ENCODE measurements around the gene GNAZ.

Gene GNAZ

GRCh38 chr22:23054531-23055257 lies 15.6 kb upstream of the GNAZ start:
- TF ChIP-seq POLR2A (IDR thresholded peaks at IDR 0.05; ENCODE audit: low read depth, low read length): no peak
- DNase-seq (ENCODE audit: insufficient read length, low spot score) (no peak), FAIRE-seq (no peak)

GRCh38 chr22:23055449-23056179 lies 14.7 kb upstream of the GNAZ start:
- TF ChIP-seq POLR2A (IDR thresholded peaks at IDR 0.05; ENCODE audit: low read depth, low read length): no peak
- DNase-seq (ENCODE audit: insufficient read length, low spot score): no peak
- FAIRE-seq: no peak

DNA sequence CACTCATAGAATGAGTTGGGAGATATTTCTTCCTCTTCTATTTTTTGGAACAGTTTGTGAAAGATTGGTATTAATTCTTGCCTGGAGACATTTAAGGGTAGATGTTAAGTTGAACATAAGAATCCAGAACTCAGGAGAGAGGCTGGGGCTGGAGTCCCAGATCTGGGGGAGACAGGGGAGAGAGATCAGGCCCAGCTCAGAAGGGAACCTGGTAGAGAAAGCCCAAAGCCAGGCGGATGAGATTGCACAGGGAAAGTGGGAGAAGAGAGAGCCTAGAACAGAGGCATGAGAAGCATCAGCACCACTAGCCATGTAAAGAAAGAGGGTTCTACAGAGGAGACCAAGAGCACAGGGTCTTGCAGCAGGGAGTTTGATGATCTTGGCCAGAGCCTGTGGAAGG lies 13.0 kb upstream of the GNAZ start:
- no peak for TF ChIP-seq POLR2A (IDR thresholded peaks at IDR 0.05; ENCODE audit: low read depth, low read length)
- FAIRE-seq: no peak

DNA sequence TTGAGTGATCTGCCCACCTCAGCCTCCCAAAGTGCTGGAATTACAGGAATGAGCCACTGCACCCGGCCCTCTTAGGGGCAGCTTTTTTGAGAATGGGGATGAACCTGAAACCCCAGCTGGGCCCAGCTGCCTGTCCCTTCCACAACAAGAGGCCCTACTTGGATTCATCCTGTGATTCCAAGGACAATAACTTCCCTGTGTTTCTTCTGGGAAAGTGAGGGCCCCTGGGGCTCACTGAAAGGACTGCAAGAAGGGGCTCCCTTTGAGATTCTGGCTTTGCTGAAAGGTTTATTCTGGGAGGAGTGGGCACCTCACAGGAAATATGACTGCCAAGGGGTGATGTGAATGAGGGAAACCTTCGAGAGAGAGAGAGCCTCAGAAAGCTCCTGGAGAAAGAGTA lies 12.3 kb upstream of the GNAZ start:
- no peak for TF ChIP-seq POLR2A (IDR thresholded peaks at IDR 0.05; ENCODE audit: low read depth, low read length)
- DNase-seq (ENCODE audit: insufficient read length, low spot score): no peak
- no peak for FAIRE-seq

More for the DNA sequence above, 13.0 kb upstream of the GNAZ start:
- DNase-seq (ENCODE audit: insufficient read length, low spot score): no peak

DNA sequence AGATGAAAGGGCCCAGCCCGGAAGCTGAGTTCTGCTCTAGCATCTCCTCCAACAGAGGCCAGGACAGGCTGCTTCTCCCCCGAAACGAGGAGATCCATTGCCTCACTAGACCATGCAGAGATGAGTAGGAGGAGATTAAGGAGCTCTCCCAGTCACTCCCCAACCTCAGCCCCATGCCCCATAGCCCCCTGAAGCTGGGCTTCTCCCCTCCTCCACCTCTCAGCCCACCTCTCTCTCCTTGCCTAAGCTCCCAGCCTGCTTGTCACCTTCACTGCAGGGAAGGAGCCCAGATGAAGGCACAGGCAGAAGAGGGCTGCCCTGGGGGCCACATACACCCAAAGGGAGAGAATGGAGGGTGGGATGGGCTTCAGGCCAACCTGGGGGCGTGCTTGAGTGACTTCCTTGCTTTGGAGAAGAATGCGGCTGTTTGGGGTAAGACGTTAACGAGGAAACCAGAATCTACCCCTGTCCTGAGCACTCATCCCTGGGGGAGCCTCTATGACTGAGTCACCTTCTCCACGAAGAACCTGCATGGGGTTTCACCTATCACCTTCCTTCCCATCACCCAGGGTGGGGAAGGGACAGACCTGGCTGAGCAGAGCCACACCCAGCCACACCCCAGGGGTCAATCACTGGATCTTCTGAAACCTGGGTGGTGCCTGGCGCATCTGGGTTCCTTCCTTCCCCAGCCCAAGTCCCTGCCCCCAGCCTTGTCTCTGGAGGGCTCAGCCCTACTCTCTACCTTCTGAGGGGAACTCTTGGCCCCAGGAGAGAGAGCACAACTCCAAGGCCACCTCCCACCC lies 11.6 kb upstream of the GNAZ start:
- FAIRE-seq (no peak), DNase-seq (ENCODE audit: insufficient read length, low spot score) (no peak)
- TF ChIP-seq POLR2A (IDR thresholded peaks at IDR 0.05; ENCODE audit: low read depth, low read length): no peak

DNA sequence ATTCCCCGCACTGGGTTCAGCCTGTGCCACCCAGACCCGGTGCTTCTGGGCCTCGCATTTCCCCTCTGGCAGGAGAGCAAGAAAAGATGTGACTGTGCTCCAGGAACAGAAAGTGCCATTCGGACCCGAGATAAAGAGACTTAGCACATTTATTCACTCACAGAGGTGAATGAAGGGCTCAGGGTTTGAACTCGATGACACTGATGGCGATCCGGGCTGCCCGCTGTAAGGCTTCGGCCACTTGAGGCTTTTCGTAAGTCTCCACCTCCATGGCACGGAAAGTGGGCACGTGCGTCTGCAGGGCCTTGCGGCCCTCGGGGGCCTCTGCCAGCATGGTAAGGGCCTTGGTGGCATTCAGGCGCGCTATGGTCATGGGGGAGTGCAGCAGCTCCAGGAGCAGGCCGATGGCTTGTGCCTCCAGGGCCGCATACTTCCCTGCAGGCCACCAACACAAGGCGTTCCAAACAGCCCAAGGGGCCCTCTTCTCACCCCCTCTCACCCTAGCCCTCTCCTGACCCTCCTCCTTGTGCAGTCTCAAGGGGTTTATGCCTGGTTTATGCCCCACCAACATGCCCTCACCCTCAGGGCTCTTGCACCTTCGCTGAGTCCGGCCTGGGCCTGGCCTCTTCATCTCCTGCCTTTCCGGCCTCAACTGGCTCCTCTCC lies 10.9 kb upstream of the GNAZ start:
- no peak for TF ChIP-seq POLR2A (IDR thresholded peaks at IDR 0.05; ENCODE audit: low read depth, low read length)
- DNase-seq (ENCODE audit: insufficient read length, low spot score) (no peak), FAIRE-seq (no peak)

DNA sequence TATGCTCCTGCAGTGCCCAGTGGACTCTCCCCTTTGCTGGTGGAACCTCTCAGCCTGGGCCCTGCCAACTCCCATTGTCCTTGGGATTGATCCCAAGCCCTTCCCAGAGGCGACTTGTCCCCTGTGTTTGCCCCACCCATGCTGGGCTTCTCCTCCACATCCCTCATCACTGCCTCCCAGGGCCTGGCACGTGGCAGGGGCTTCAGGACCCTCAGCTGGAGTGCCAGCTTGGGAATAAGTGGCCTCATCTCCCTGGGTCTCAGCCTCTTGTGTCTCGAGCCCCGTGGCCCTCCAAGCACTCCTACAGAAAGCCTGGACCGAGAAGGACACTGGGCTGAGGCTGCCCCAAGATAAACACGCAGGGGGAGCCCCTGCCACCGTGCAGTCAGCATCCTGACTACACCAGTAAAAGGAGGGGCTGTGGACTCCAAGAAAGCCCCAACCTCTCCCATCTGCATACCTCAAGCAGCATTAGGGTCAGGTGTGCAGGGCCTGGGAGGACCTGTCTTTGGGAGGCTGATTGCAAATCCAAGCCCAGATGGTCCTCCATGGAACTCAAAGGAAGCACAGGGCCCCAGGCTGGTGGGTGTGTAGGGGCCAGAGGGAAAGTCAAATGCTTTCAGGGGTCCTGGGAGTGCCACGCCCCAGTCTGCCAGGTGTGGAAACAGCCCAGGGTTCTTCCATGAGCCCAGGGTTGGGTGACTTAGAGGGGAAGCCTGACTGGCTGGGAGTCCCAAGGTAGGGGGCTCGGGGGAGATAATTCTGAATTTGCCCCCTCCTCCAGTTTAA lies 9.5 kb upstream of the GNAZ start:
- DNase-seq (ENCODE audit: insufficient read length, low spot score): no peak
- no peak for TF ChIP-seq POLR2A (IDR thresholded peaks at IDR 0.05; ENCODE audit: low read depth, low read length)
- FAIRE-seq: no peak

DNA sequence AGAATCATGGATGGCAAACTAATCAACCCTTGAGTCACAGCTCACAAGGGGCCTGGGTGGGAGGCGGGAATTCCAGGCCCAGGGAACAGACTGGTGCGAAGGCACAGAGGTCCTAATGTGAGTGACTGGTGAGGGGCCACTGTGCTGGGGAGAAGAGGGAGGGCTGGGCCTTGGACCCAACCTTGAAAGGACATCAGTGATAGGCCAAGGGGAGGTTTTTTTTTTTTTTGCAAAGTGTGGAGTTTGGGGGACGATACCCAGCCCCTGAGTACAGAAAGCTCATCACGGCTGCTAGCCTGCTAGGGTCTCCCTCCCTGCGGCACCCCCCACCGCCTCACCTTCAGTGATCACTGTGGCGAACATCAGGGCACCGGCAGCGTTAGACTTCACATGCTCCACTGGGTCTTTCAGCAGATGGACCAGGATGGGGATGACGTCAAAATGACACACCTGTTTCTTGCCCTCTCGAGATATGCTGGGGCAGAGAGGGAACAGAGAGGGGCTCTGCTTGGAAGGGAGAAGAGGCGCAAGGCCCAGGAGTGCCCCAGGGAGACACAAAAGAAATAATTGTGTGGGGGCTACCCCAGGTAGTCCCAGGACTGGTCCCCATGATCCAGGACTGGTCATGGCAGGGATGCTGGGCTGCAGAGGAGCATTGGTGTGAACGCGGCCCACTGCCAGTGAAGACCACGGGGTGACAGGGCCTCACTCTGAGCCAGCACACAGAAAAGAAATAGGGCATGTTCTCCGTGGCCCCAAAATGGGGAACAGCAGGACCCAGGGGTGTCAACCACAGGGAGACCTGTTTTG lies 8.6 kb upstream of the GNAZ start:
- no peak for DNase-seq (ENCODE audit: insufficient read length, low spot score)
- no peak for FAIRE-seq

GRCh38 chr22:23062616-23063538 lies 7.4 kb upstream of the GNAZ start:
- no peak for TF ChIP-seq POLR2A (IDR thresholded peaks at IDR 0.05; ENCODE audit: low read depth, low read length)
- no peak for DNase-seq (ENCODE audit: insufficient read length, low spot score)
- no peak for FAIRE-seq

More for the DNA sequence above, 8.6 kb upstream of the GNAZ start:
- TF ChIP-seq POLR2A (IDR thresholded peaks at IDR 0.05; ENCODE audit: low read depth, low read length): no peak

GRCh38 chr22:23063539-23064380 lies 6.6 kb upstream of the GNAZ start:
- DNase-seq (ENCODE audit: insufficient read length, low spot score) (no peak), FAIRE-seq (no peak)
- TF ChIP-seq POLR2A (IDR thresholded peaks at IDR 0.05; ENCODE audit: low read depth, low read length): no peak
